H1 (cell line): ENCODE data around the gene TACC2. TPM values are rescaled to one million over a fixed set of nuclear protein-coding genes. Genes with fewer than 3 reads are reported as not detected.

Source experiments
- CTCF ChIA-PET: fragments of 300-600 bp; sonication (Branson Sonifier 250); formaldehyde crosslinking; loops from one replicate; lab custom pipeline; 2021; ENCODE audit not compliant: partially characterized antibody; lab: Charles Lee
- POLR2A ChIA-PET: fragments of 300-600 bp; sonication (Branson Sonifier 250); formaldehyde crosslinking; loops from one replicate; lab custom pipeline; 2021; ENCODE audit warnings: inconsistent platforms; ENCODE audit not compliant: partially characterized antibody; lab: Charles Lee
- DNase-seq, 2 experiments: peaks; one replicate each; pipeline versions ENCODE4 v3.0.0 to v3.0.0-alpha.2; 2010 to 2022; ENCODE audit warnings: low spot score in 2 of 2, low read depth in 1 of 2, mixed read lengths in 1 of 2
- FAIRE-seq: peaks from 2 replicates; lab custom pipeline; 2011; peaks lifted over from hg19 to GRCh38; lab: Jason Lieb, UNC
- H2AFZ ChIP-seq: 2 replicates; pipeline ENCODE4 v1.8.1; 2012; ENCODE audit warnings: low read length, inconsistent platforms
- H2AK5ac ChIP-seq: 2 replicates; pipeline ENCODE4 v1.6.1; 2013; ENCODE audit warnings: low read depth, low read length
- H2BK120ac ChIP-seq: replicated peaks from 2 replicates; pipeline ENCODE3; 2013; ENCODE audit warnings: low read depth, low read length, inconsistent platforms
- H2BK12ac ChIP-seq: 2 replicates; pipeline ENCODE4 v1.6.1; 2013; ENCODE audit warnings: low read depth, low read length
- H2BK15ac ChIP-seq: 2 replicates; pipeline ENCODE4 v1.6.1; 2013; ENCODE audit warnings: low read length
- H2BK20ac ChIP-seq: 2 replicates; pipeline ENCODE4 v1.6.1; 2013; ENCODE audit warnings: low read length
- H2BK5ac ChIP-seq: 2 replicates; pipeline ENCODE4 v1.6.1; 2013; ENCODE audit warnings: low read depth, low read length
- H3K14ac ChIP-seq: 2 replicates; pipeline ENCODE4 v1.6.1; 2013; ENCODE audit warnings: inconsistent platforms; ENCODE audit not compliant: insufficient read length
- H3K18ac ChIP-seq: 2 replicates; pipeline ENCODE4 v1.6.1; 2013; ENCODE audit warnings: low read length; ENCODE audit errors: extremely low read depth
- H3K23ac ChIP-seq: 2 replicates; pipeline ENCODE4 v1.6.1; 2013; ENCODE audit warnings: inconsistent platforms; ENCODE audit not compliant: insufficient read length
- H3K23me2 ChIP-seq: 2 replicates; pipeline ENCODE4 v1.6.1; 2013; ENCODE audit warnings: low read depth, low read length
- H3K27ac ChIP-seq: 2 replicates; pipeline ENCODE4 v1.6.1; 2011; ENCODE audit warnings: low read depth, low read length, inconsistent platforms
- H3K27me3 ChIP-seq, 4 experiments: replicated peaks in 1 of 4; 1 replicate in 1 of 4; 2 replicates in 3 of 4; pipeline versions ENCODE4 v1.6.1 to v1.8.1; 2011 to 2013; ENCODE audit warnings: low read length in 3 of 4, mild to moderate bottlenecking in 3 of 4, inconsistent platforms in 2 of 4, mixed read lengths in 2 of 4, moderate library complexity in 1 of 4; ENCODE audit not compliant: control insufficient read depth in 3 of 4, insufficient read depth in 3 of 4; ENCODE audit errors: extremely low read depth in 1 of 4
- H3K36me3 ChIP-seq, 4 experiments: 2 replicates each; pipeline versions ENCODE4 v1.6.1 to v1.8.1; 2011 to 2013; ENCODE audit warnings: mild to moderate bottlenecking in 4 of 4, low read length in 3 of 4, moderate library complexity in 2 of 4, control low read depth in 1 of 4, inconsistent platforms in 1 of 4; ENCODE audit not compliant: insufficient read depth in 4 of 4, control insufficient read depth in 2 of 4
- H3K4ac ChIP-seq: replicated peaks from 2 replicates; pipeline ENCODE3; 2013; ENCODE audit warnings: low read length, low read depth, mixed read lengths, inconsistent platforms; ENCODE audit not compliant: insufficient read length
- H3K4me1 ChIP-seq, 4 experiments: replicated peaks in 1 of 4; 1 replicate in 1 of 4; 2 replicates in 3 of 4; pipeline versions ENCODE4 v1.6.1 to v1.8.1; 2011 to 2013; ENCODE audit warnings: low read length in 3 of 4, inconsistent platforms in 2 of 4, mixed read lengths in 1 of 4; ENCODE audit not compliant: insufficient read depth in 4 of 4, control insufficient read depth in 3 of 4
- H3K4me2 ChIP-seq, 2 experiments: 2 replicates each; pipeline versions ENCODE4 v1.6.1 to v1.8.1; 2011 to 2013; ENCODE audit warnings: low read depth in 2 of 2, low read length in 2 of 2, control low read depth in 1 of 2, inconsistent platforms in 1 of 2, mild to moderate bottlenecking in 1 of 2; ENCODE audit not compliant: insufficient read depth in 1 of 2
- H3K4me3 ChIP-seq, 4 experiments: fragments of 200-600, 300-600 bp in 1 of 4; sonication (generic), shearing (Covaris generic), sonication (Bioruptor Twin) in 1 of 4; 2 replicates each; pipeline versions ENCODE4 v1.5.1 to v1.8.1; 2011 to 2016; ENCODE audit warnings: low read length in 4 of 4, low read depth in 3 of 4, control low read depth in 2 of 4, inconsistent platforms in 2 of 4, mild to moderate bottlenecking in 2 of 4, mixed read lengths in 1 of 4, moderate library complexity in 1 of 4; ENCODE audit not compliant: insufficient read depth in 2 of 4; ENCODE audit errors: extremely low read depth in 1 of 4
- H3K56ac ChIP-seq: replicated peaks from 2 replicates; pipeline ENCODE3; 2013; ENCODE audit warnings: low read depth, mild to moderate bottlenecking, mixed read lengths, low read length, inconsistent platforms; ENCODE audit not compliant: insufficient read length
- H3K79me1 ChIP-seq: 2 replicates; pipeline ENCODE4 v1.6.1; 2013; ENCODE audit warnings: low read depth, low read length, control low read depth
- H3K79me2 ChIP-seq, 2 experiments: 2 replicates each; pipeline versions ENCODE4 v1.6.1 to v1.8.1; 2012 to 2013; ENCODE audit warnings: low read length in 2 of 2, mild to moderate bottlenecking in 2 of 2, inconsistent platforms in 1 of 2; ENCODE audit not compliant: insufficient read depth in 2 of 2, control insufficient read depth in 1 of 2
- H3K9ac ChIP-seq, 4 experiments: replicated peaks in 1 of 4; 1 replicate in 1 of 4; 2 replicates in 3 of 4; pipeline versions ENCODE4 v1.6.1 to v1.8.1; 2011 to 2013; ENCODE audit warnings: low read depth in 3 of 4, low read length in 3 of 4, control low read depth in 2 of 4, mild to moderate bottlenecking in 2 of 4, moderate library complexity in 2 of 4, inconsistent platforms in 1 of 4; ENCODE audit errors: extremely low read depth in 1 of 4
- H3K9me3 ChIP-seq, 2 experiments: 2 replicates each; pipeline versions ENCODE4 v1.6.1 to v1.8.1; 2012 to 2013; ENCODE audit warnings: mild to moderate bottlenecking in 2 of 2, moderate library complexity in 2 of 2, control low read depth in 1 of 2, inconsistent platforms in 1 of 2, low read depth in 1 of 2, low read length in 1 of 2, mixed read lengths in 1 of 2; ENCODE audit not compliant: insufficient read depth in 2 of 2
- H4K20me1 ChIP-seq, 2 experiments: replicated peaks in 1 of 2; 2 replicates each; pipeline versions ENCODE3 to v1.8.1; 2011 to 2013; ENCODE audit warnings: inconsistent platforms in 2 of 2, low read length in 2 of 2, mild to moderate bottlenecking in 1 of 2; ENCODE audit not compliant: insufficient read depth in 2 of 2, control insufficient read depth in 1 of 2
- H4K5ac ChIP-seq: 2 replicates; pipeline ENCODE4 v1.6.1; 2013; ENCODE audit warnings: low read length, low read depth, mixed read lengths, inconsistent platforms; ENCODE audit not compliant: insufficient read length
- H4K8ac ChIP-seq: 2 replicates; pipeline ENCODE4 v1.8.0; 2013; ENCODE audit warnings: mild to moderate bottlenecking, moderate library complexity, low read length, inconsistent platforms; ENCODE audit not compliant: insufficient read depth; ENCODE audit errors: extremely low read depth
- H4K91ac ChIP-seq: replicated peaks from 2 replicates; pipeline ENCODE3; 2013; ENCODE audit warnings: low read length, mixed read lengths, inconsistent platforms; ENCODE audit not compliant: insufficient read length
- CTBP2 ChIP-seq: IDR thresholded peaks from 2 replicates; pipeline ENCODE4 v1.7.0; 2011; ENCODE audit warnings: borderline replicate concordance, mild to moderate bottlenecking, moderate library complexity, mixed read lengths, low read length; ENCODE audit not compliant: insufficient read depth, insufficient read length
- HDAC6 ChIP-seq: IDR thresholded peaks from one replicate; pipeline ENCODE4 v1.7.1; 2012; ENCODE audit warnings: low read depth, mild to moderate bottlenecking, inconsistent platforms, low read length, moderate library complexity
- KDM4A ChIP-seq: IDR thresholded peaks from one replicate; pipeline ENCODE4 v1.7.1; 2012; ENCODE audit warnings: low read depth, mild to moderate bottlenecking, moderate library complexity, low read length, inconsistent platforms; ENCODE audit not compliant: severe bottlenecking
- WGBS, 2 experiments: shearing (Covaris generic) in 1 of 2; methylation state at CpG; one replicate each; pipeline versions ENCODE4 v1.1.6 to v1.1.7; 2013 to 2015; ENCODE audit warnings: low lambda C conversion rate in 2 of 2, mixed read lengths in 2 of 2, inconsistent platforms in 1 of 2, low coverage in 1 of 2, missing lambda C conversion rate in 1 of 2; ENCODE audit not compliant: insufficient replicate concordance in 2 of 2, insufficient coverage in 1 of 2, insufficient read length in 1 of 2; ENCODE audit errors: extremely low coverage in 1 of 2, missing lambda C conversion rate in 1 of 2; 5-methylcytosine and 5-hydroxymethylcytosine counted together
- polyA plus RNA-seq, 7 experiments: library from polyadenylated mRNA; depleted of rRNA in 3 of 7; stranded (reverse) in 5 of 7; unstranded in 2 of 7; fragments of >200 nt in 5 of 7; fragments of 200-250 nt in 2 of 7; gene quantifications; 1 replicate in 5 of 7; 2 replicates in 1 of 7; 4 replicates in 1 of 7; pipeline versions ENCODE4 v1.2.1 to v1.2.3, GENCODE V29; 2011 to 2013; ENCODE audit warnings: missing spikeins in 2 of 7, mixed read lengths in 2 of 7
- total RNA-seq: library from RNA; stranded (reverse); fragmentation: NEBNext Ultra II Directional; extraction: Animal tissue kit (Norgen Biotek cat#: 25700); gene quantifications from 2 replicates; pipeline ENCODE4 v1.2.1, GENCODE V29; 2021
- TF ChIP-seq, protein P1 (sequence below): IDR thresholded peaks from 2 replicates; pipeline ENCODE4 v1.6.1; 2011; ENCODE audit warnings: low read length, improper control_type of control experiment

TACC2 gene
- total and polyA plus RNA-seq, 2 of the 8 experiments (the other 6 are each of a cell fraction or from before 2014, with no cell fraction given): 21.2 to 46.6 TPM

DNA sequence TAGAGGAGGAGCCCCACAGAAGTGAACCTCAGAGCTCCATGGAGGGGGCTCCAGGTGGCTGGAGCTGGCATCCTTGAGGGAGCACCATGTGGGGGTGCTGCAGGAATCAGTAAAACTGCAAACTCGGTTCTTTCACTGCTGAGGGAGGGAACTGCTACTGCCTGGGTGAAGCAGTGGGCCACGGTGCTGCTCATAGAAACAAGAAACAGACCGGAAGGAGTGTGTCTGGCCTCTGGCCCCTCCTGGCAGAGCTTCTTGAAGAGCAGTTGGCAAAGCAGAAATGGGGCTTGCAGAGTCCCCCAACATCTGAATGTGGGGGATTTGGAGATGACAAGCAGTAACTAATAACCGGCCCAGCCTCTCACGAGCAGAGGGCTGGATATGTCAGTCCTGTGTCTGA, 23.8 kb downstream of the TACC2 start:
- Histone ChIP-seq H2BK120ac (no peak overlapping the region), H3K4me3 (no peak overlapping the region), H3K79me2 (no peaks in the 10 kb centered on the region), H3K79me1 (no peaks in the 10 kb centered on the region), H3K9ac (no peak overlapping the region), H3K56ac (no peak overlapping the region), H2BK12ac (no peak overlapping the region), H3K23me2 (no peaks in the 10 kb centered on the region), H3K27ac (no peak overlapping the region), H4K91ac (no peak overlapping the region), H4K20me1 (no peaks in the 10 kb centered on the region), H3K36me3 (no peaks in the 10 kb centered on the region), H2BK20ac (no peak overlapping the region), H3K18ac (no peak overlapping the region), H2BK15ac (no peak overlapping the region), H3K4me2 (no peak overlapping the region), H3K23ac (no peak overlapping the region), H2AK5ac (no peak overlapping the region), H3K9me3 (no peaks in the 10 kb centered on the region), H4K8ac (no peak overlapping the region), H3K4me1 (no peaks in the 10 kb centered on the region), H3K4ac (no peak overlapping the region), H4K5ac (no peak overlapping the region), H3K14ac (no peak overlapping the region), H2AFZ (no peak overlapping the region), H3K27me3 (no peaks in the 10 kb centered on the region), H2BK5ac (no peak overlapping the region)
- DNase-seq (no peak), FAIRE-seq (no peak)
- POLR2A ChIA-PET: interaction anchor here (0.7 kb wide), 1 partner anchor 9 kb away, joined by 3 read pairs; no protein-coding TSS in a partner anchor
- WGBS, 2 experiments: 93% methylated on average over 5 of the region's 5 CpGs; no CpG with 5 or more reads in 1 of the 2 experiments
- CTCF ChIA-PET: no interaction called here
- TF ChIP-seq CTBP2: no peak
- TF ChIP-seq, protein P1, sequence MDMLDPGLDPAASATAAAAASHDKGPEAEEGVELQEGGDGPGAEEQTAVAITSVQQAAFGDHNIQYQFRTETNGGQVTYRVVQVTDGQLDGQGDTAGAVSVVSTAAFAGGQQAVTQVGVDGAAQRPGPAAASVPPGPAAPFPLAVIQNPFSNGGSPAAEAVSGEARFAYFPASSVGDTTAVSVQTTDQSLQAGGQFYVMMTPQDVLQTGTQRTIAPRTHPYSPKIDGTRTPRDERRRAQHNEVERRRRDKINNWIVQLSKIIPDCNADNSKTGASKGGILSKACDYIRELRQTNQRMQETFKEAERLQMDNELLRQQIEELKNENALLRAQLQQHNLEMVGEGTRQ: no peak
- TF ChIP-seq HDAC6: no peak
- TF ChIP-seq KDM4A: no peak
